Astrocyte of the cerebellum (primary cell): ENCODE results near the gene CD52.

Experiments
- DNase-seq: peaks from one replicate; pipeline ENCODE4 v3.0.0-alpha.2; 2011; ENCODE audit warnings: low read depth
- H3K4me3 ChIP-seq: 2 replicates; pipeline ENCODE4 v1.5.1; 2011; ENCODE audit warnings: mild to moderate bottlenecking, low read depth, low read length, moderate library complexity
- in situ Hi-C: cut with HindIII; loops from 2 replicates; pipeline ENCODE4 v1.10.0; 2017; ENCODE audit warnings: low sequenced_read_pairs
- TF ChIP-seq, protein P1 (sequence below): IDR thresholded peaks from 2 replicates; pipeline ENCODE4 v1.5.1; 2012; ENCODE audit warnings: low read length, low read depth, moderate library complexity, mild to moderate bottlenecking; ENCODE audit errors: missing control alignments

The CD52 gene

GRCh38 chr1:26354972-26355371 lies 37.2 kb downstream of the CD52 start:
- H3K4me3 ChIP-seq: no peak overlapping the region
- in situ Hi-C loops: no loop called here
- TF ChIP-seq, protein P1, sequence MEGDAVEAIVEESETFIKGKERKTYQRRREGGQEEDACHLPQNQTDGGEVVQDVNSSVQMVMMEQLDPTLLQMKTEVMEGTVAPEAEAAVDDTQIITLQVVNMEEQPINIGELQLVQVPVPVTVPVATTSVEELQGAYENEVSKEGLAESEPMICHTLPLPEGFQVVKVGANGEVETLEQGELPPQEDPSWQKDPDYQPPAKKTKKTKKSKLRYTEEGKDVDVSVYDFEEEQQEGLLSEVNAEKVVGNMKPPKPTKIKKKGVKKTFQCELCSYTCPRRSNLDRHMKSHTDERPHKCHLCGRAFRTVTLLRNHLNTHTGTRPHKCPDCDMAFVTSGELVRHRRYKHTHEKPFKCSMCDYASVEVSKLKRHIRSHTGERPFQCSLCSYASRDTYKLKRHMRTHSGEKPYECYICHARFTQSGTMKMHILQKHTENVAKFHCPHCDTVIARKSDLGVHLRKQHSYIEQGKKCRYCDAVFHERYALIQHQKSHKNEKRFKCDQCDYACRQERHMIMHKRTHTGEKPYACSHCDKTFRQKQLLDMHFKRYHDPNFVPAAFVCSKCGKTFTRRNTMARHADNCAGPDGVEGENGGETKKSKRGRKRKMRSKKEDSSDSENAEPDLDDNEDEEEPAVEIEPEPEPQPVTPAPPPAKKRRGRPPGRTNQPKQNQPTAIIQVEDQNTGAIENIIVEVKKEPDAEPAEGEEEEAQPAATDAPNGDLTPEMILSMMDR: no peak
- no peak for DNase-seq

GRCh38 chr1:26356106-26356505 lies 38.3 kb downstream of the CD52 start:
- no peak overlapping the region for H3K4me3 ChIP-seq
- TF ChIP-seq, protein P1: no peak
- in situ Hi-C loops: no loop called here
- no peak for DNase-seq

DNA sequence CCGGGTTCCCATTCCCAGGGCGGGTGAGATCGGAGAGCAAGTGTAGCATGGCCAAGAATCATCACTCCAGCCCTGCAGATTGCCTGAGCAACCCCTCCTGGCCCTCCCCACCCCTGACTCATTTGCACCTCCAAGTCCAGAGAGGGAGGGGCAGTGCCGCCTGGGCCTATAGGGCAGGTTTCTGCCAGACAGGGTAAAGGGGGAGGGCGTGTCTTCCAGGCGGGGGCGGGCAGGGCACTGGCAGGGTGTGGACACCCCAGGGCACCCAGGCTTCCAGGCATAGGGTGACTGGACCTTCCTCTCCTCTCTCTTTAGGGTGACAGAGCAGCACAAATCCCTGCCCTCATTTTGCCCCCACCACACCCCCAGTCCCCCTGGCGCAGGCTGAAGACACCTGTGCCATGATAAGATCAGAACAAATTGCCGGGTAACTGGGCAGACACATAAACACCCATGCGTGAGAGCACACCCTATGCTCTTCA lies 39.4 kb downstream of the CD52 start:
- in situ Hi-C loops: no loop called here
- no peak for DNase-seq
- H3K4me3 ChIP-seq: no peak overlapping the region
- TF ChIP-seq, protein P1: no peak

- TF ChIP-seq, protein P1: no peak
- DNase-seq: no peak
- H3K4me3 ChIP-seq: no peak overlapping the region
- in situ Hi-C loops: no loop called here
Observed at GRCh38 chr1:26358411-26359384, 40.9 kb downstream of the CD52 start.

DNA sequence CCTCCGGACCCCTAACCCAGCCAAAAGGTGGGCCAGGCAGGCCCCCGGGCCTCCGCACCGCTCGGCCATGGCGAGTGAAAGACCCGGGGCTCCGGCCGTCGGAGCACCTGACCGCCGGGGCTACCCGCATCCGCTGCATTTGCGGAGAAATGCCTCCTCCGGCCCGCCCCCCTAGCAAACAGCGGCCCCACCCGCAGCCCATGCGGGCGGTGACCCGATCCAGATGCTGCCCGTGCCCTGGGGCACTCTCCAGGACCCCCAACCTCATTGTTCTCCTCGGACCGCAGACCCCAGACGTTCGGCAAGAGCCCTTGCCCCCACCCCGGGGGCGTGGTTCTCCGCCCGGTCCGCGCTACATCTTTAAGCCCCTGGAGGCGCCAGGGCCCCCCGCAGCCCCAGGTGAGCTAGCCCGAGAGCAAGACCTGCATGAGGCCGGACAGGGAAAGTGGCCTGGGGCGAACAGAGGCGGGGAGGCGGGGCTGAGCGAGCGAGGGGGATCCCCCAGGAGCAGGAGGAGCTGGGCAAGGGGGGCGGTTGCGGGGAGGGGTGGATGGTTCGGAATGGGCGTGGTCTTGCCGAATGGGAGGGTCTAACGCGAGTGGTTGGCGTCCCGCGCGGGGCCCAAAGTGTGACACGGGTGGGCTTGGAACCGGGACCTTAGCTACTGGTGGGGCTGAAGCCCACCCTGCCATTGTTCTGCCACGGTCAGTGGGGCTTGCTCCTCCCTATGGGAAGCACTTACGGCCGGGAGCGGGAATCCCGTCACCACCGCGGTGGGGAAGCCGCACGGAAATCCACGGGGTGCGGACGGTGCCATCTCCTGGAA lies 42.4 kb downstream of the CD52 start:
- no peak for DNase-seq
- in situ Hi-C loops: loop anchor here (5.0 kb wide), 1 partner anchor 47 kb away; no protein-coding TSS in a partner anchor
- peak overlapping the region; percentile 38 for H3K4me3 ChIP-seq
- TF ChIP-seq, protein P1: no peak
